A549 (cell line): Measurements from ENCODE around the gene USP4. TPM values are rescaled to one million over a fixed set of nuclear protein-coding genes. Genes with fewer than 3 reads are reported as not detected.

ENCODE experiments used
- ATAC-seq, 2 experiments: fragments of 200-7000 bp in 1 of 2; fragments of >200 bp in 1 of 2; cut with Nextera tagmentation in 1 of 2; cut with Tn5 transposase in 1 of 2; 3 replicates each; pipeline versions ENCODE4 v1.8.0 to v1.9.1; 2018 to 2020; ENCODE audit warnings: mild to moderate bottlenecking in 1 of 2, moderate library complexity in 1 of 2
- CTCF ChIA-PET: fragments of 300-600 bp; sonication (Branson Sonifier 250); formaldehyde crosslinking; extraction: SDS; loops from one replicate; lab custom pipeline; 2021; ENCODE audit warnings: antibody characterized with exemption, inconsistent platforms; lab: Yijun Ruan, JAX
- POLR2A ChIA-PET: fragments of 350-600 bp; formaldehyde crosslinking; extraction: SDS; loops from one replicate; lab custom pipeline; 2021; ENCODE audit warnings: antibody characterized with exemption, inconsistent platforms; lab: Yijun Ruan, JAX
- DNase-seq, 2 experiments: peaks; one replicate each; pipeline versions ENCODE4 v3.0.0 to v3.0.0-alpha.2; 2011 to 2016; ENCODE audit warnings: low read depth in 1 of 2, low spot score in 1 of 2
- FAIRE-seq: peaks from 2 replicates; lab custom pipeline; 2011; peaks lifted over from hg19 to GRCh38; lab: Jason Lieb, UNC
- H3K27ac ChIP-seq, 2 experiments: fragments of >200 bp; sonication (Bioruptor Twin); formaldehyde crosslinking; 3 replicates each; pipeline ENCODE4 v1.5.1; 2016 to 2017
- H3K4me1 ChIP-seq: fragments of >200 bp; sonication (Bioruptor Twin); formaldehyde crosslinking; 3 replicates; pipeline ENCODE4 v1.6.1; 2016
- H3K4me2 ChIP-seq: fragments of >200 bp; sonication (Bioruptor Twin); formaldehyde crosslinking; 3 replicates; pipeline ENCODE4 v1.6.1; 2016
- H3K4me3 ChIP-seq: fragments of >200 bp; sonication (Bioruptor Twin); formaldehyde crosslinking; 3 replicates; pipeline ENCODE4 v1.5.1; 2016
- H3K9me3 ChIP-seq: fragments of >200 bp; sonication (Bioruptor Twin); formaldehyde crosslinking; 3 replicates; pipeline ENCODE4 v1.6.1; 2016
- CEBPB ChIP-seq, 2 experiments: fragments of >200 bp in 1 of 2; sonication (Bioruptor Twin) in 1 of 2; formaldehyde crosslinking in 1 of 2; IDR thresholded peaks; 2 replicates each; pipeline ENCODE4 v1.6.1; 2012 to 2016
- EHMT2 ChIP-seq: fragments of 200-600 bp; sonication (generic); IDR thresholded peaks from 2 replicates; pipeline ENCODE4 v1.6.1; 2016; ENCODE audit warnings: antibody characterized with exemption, low read depth, mild to moderate bottlenecking, moderate library complexity
- FOSL2 ChIP-seq, 2 experiments: fragments of 450-650 bp in 1 of 2; fragments of >200 bp in 1 of 2; sonication (Bioruptor Twin) in 1 of 2; formaldehyde crosslinking; IDR thresholded peaks; 2 replicates each; pipeline versions ENCODE4 v1.5.0 to v1.6.1; 2016 to 2020; ENCODE audit warnings: mild to moderate bottlenecking in 1 of 2, moderate library complexity in 1 of 2
- GATA3 ChIP-seq: IDR thresholded peaks from 2 replicates; pipeline ENCODE4 v1.6.1; 2012; ENCODE audit warnings: borderline replicate concordance
- MAFK ChIP-seq: fragments of 450-650 bp; IDR thresholded peaks from 2 replicates; pipeline ENCODE4 v1.6.1; 2014; ENCODE audit not compliant: partially characterized antibody
- NPAS2 ChIP-seq: fragments of 250-450 bp; sonication (Bioruptor Pico); IDR thresholded peaks from 2 replicates; pipeline ENCODE4 v1.8.0; 2022; ENCODE audit warnings: mild to moderate bottlenecking, moderate library complexity, borderline replicate concordance
- NR3C1 ChIP-seq: fragments of >200 bp; sonication (Bioruptor Twin); formaldehyde crosslinking; IDR thresholded peaks from 3 replicates; pipeline ENCODE4 v1.6.1; 2017
- PHF8 ChIP-seq: fragments of 200-600 bp; sonication (generic); IDR thresholded peaks from 2 replicates; pipeline ENCODE4 v1.6.1; 2016; ENCODE audit warnings: low read depth, mild to moderate bottlenecking, antibody characterized with exemption, moderate library complexity, borderline replicate concordance
- SMC3 ChIP-seq: fragments of >200 bp; sonication (Bioruptor Twin); formaldehyde crosslinking; IDR thresholded peaks from 3 replicates; pipeline ENCODE4 v1.6.1; 2018; ENCODE audit warnings: inconsistent platforms
- TFCP2L1 ChIP-seq: fragments of 250-450 bp; sonication (Bioruptor Pico); IDR thresholded peaks from 2 replicates; pipeline ENCODE4 v1.5.0; 2021; ENCODE audit warnings: mild to moderate bottlenecking
- ZC3H11A ChIP-seq: fragments of 450-650 bp; IDR thresholded peaks from 2 replicates; pipeline ENCODE4 v1.6.1; 2014; ENCODE audit warnings: antibody characterized with exemption, mild to moderate bottlenecking
- ZSCAN20 ChIP-seq: fragments of 250-450 bp; sonication (Bioruptor Pico); IDR thresholded peaks from 2 replicates; pipeline ENCODE4 v1.8.0; 2022; ENCODE audit warnings: mild to moderate bottlenecking, moderate library complexity
- WGBS: methylation state at CpG from one replicate; pipeline ENCODE4 v1.1.6; 2017; ENCODE audit errors: missing lambda C conversion rate; 5-methylcytosine and 5-hydroxymethylcytosine counted together
- polyA plus RNA-seq, 4 experiments: library from polyadenylated mRNA; depleted of rRNA in 3 of 4; stranded (reverse); fragments of >200 nt; fragmentation: RNase III in 1 of 4; extraction: RNeasy Plus Mini Kit Qiagen cat#74134 plus additional on column Dnase treatment in 1 of 4; gene quantifications; 2 replicates in 3 of 4; 3 replicates in 1 of 4; pipeline ENCODE4 v1.2.3, GENCODE V29; 2011 to 2017
- TF ChIP-seq, protein P1 (sequence below): fragments of 200-600 bp; sonication (generic); IDR thresholded peaks from 2 replicates; pipeline ENCODE4 v1.6.1; 2016; ENCODE audit warnings: antibody characterized with exemption, mild to moderate bottlenecking, moderate library complexity
- TF ChIP-seq, protein P2 (sequence below): fragments of 150-350 bp; IDR thresholded peaks from 2 replicates; pipeline ENCODE4 v1.6.1; 2014; ENCODE audit warnings: low read depth, mild to moderate bottlenecking, low read length
- TF ChIP-seq, protein P3 (sequence below): IDR thresholded peaks from 2 replicates; pipeline ENCODE4 v1.6.1; 2012
- TF ChIP-seq, protein P4 (sequence below): fragments of 250-450 bp; sonication (Bioruptor Pico); IDR thresholded peaks from 2 replicates; pipeline ENCODE4 v1.5.0; 2021; ENCODE audit warnings: mild to moderate bottlenecking, moderate library complexity, borderline replicate concordance

Gene USP4
- polyA plus RNA-seq, 2 of the 4 experiments (the other 2 are of a cell fraction) = 12.9 to 23.7 TPM

DNA sequence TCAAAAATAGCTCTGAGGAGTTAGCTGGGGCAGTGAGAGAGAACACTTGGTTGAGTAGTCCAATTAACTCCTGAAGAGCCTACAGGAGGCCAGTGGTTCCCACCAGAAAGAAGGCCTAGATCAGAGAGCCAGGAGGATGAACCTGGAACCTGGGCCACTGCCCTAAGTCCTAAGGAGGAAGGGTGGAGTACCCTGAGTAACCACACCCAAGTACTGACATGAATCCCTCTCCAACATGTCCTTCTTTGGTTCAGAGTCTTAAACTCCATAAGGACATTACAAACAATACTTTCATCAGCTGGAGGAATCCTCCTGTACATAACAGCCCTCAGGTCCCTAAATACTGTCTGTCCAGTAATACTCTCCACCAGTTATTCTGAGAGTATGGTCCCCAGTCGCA, 37.2 kb downstream of the USP4 start:
- no peak for DNase-seq
- H3K27ac ChIP-seq = no peak overlapping the region
- peaks cover 9% of the 10 kb centered on the region; the same call in 2 of the 3 replicates for H3K4me1 ChIP-seq
- ATAC-seq = no peak
- TF ChIP-seq PHF8 (no peak), GATA3 (no peak), EHMT2 (no peak), NPAS2 (no peak)
- TF ChIP-seq, protein P1, sequence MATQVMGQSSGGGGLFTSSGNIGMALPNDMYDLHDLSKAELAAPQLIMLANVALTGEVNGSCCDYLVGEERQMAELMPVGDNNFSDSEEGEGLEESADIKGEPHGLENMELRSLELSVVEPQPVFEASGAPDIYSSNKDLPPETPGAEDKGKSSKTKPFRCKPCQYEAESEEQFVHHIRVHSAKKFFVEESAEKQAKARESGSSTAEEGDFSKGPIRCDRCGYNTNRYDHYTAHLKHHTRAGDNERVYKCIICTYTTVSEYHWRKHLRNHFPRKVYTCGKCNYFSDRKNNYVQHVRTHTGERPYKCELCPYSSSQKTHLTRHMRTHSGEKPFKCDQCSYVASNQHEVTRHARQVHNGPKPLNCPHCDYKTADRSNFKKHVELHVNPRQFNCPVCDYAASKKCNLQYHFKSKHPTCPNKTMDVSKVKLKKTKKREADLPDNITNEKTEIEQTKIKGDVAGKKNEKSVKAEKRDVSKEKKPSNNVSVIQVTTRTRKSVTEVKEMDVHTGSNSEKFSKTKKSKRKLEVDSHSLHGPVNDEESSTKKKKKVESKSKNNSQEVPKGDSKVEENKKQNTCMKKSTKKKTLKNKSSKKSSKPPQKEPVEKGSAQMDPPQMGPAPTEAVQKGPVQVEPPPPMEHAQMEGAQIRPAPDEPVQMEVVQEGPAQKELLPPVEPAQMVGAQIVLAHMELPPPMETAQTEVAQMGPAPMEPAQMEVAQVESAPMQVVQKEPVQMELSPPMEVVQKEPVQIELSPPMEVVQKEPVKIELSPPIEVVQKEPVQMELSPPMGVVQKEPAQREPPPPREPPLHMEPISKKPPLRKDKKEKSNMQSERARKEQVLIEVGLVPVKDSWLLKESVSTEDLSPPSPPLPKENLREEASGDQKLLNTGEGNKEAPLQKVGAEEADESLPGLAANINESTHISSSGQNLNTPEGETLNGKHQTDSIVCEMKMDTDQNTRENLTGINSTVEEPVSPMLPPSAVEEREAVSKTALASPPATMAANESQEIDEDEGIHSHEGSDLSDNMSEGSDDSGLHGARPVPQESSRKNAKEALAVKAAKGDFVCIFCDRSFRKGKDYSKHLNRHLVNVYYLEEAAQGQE = no peak
- WGBS = 80% methylated on average over 1 of the region's 1 CpG
- H3K9me3 ChIP-seq = no peaks in the 10 kb centered on the region
- no peak for FAIRE-seq
- no peak overlapping the region for H3K4me2 ChIP-seq
- ChIA-PET CTCF (interaction anchor here (1.1 to 2.6 kb wide), 2 partner anchors 10 to 132 kb away, joined by 5 to 11 read pairs; partner anchors contain the start of gene KLHDC8B), POLR2A (no interaction called here)
- no peak overlapping the region for H3K4me3 ChIP-seq

DNA sequence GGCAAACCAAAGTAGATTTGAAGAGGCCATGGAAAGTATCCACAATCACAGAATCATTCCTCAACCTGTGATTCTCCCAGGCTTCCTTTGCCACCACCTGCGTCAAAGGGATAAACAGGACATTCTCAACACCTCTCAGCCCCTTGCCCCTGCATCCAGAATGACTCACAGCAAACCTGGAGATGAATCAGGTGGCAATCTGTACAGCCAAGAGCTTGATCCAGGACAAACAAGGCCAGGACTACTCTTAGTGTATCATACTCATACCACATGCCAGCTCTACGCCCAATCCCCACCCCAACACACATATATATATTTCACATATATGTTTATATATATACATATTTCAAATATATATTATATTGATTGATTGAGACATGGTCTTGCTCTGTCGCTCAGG, 39.3 kb downstream of the USP4 start:
- CTCF ChIA-PET = interaction anchor here (0.6 to 1.3 kb wide), 3 partner anchors 11 to 169 kb away, joined by 3 read pairs; partner anchors contain the start of gene DAG1
- no peaks in the 10 kb centered on the region for H3K9me3 ChIP-seq
- 94% methylated on average over 3 of the region's 3 CpGs for WGBS

More for the DNA sequence above, 39.3 kb downstream of the USP4 start:
- Histone ChIP-seq H3K4me2 (no peak overlapping the region), H3K4me3 (no peak overlapping the region), H3K27ac (no peak overlapping the region), H3K4me1 (peaks cover 14% of the 10 kb centered on the region; the same call in 2 of the 3 replicates)
- POLR2A ChIA-PET = no interaction called here
- FAIRE-seq (no peak), DNase-seq (no peak), ATAC-seq (no peak)
- TF ChIP-seq TFCP2L1 (CRISPR knock-in tag) = no peak
- no peak for TF ChIP-seq FOSL2 (IDR thresholded peaks at IDR 0.05)
- TF ChIP-seq FOSL2 (CRISPR knock-in tag; IDR thresholded peaks at IDR 0.05) = no peak
- no peak for TF ChIP-seq CEBPB (IDR thresholded peaks at IDR 0.05)
- TF ChIP-seq MAFK = no peak
- TF ChIP-seq, protein P2, sequence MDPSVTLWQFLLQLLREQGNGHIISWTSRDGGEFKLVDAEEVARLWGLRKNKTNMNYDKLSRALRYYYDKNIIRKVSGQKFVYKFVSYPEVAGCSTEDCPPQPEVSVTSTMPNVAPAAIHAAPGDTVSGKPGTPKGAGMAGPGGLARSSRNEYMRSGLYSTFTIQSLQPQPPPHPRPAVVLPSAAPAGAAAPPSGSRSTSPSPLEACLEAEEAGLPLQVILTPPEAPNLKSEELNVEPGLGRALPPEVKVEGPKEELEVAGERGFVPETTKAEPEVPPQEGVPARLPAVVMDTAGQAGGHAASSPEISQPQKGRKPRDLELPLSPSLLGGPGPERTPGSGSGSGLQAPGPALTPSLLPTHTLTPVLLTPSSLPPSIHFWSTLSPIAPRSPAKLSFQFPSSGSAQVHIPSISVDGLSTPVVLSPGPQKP = no peak
- TF ChIP-seq SMC3 = no peak
- TF ChIP-seq, protein P3, sequence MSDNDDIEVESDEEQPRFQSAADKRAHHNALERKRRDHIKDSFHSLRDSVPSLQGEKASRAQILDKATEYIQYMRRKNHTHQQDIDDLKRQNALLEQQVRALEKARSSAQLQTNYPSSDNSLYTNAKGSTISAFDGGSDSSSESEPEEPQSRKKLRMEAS = no peak
- TF ChIP-seq NR3C1 = no peak
- TF ChIP-seq EHMT2 = no peak
- TF ChIP-seq, protein P4, sequence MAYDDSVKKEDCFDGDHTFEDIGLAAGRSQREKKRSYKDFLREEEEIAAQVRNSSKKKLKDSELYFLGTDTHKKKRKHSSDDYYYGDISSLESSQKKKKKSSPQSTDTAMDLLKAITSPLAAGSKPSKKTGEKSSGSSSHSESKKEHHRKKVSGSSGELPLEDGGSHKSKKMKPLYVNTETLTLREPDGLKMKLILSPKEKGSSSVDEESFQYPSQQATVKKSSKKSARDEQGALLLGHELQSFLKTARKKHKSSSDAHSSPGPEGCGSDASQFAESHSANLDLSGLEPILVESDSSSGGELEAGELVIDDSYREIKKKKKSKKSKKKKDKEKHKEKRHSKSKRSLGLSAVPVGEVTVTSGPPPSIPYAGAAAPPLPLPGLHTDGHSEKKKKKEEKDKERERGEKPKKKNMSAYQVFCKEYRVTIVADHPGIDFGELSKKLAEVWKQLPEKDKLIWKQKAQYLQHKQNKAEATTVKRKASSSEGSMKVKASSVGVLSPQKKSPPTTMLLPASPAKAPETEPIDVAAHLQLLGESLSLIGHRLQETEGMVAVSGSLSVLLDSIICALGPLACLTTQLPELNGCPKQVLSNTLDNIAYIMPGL (CRISPR knock-in tag) = no peak
- TF ChIP-seq ZC3H11A = no peak
- TF ChIP-seq ZSCAN20 = no peak
- TF ChIP-seq, protein P1 = no peak
